Upper lobe of right lung (tissue), 1 donor: ENCODE results near the gene PRB4. TPM values are rescaled to one million over a fixed set of nuclear protein-coding genes. Genes with fewer than 3 reads are reported as not detected.

Experiments used
- ATAC-seq: fragments of 200-7000 bp; cut with Tn5 transposase; one replicate; pipeline ENCODE4 v1.9.1; 2020; ENCODE audit warnings: mild to moderate bottlenecking, moderate library complexity
- DNase-seq: peaks from one replicate; pipeline ENCODE4 v3.0.0-alpha.2; 2020
- H3K27ac ChIP-seq: fragments of 200-600 bp; one replicate; pipeline ENCODE4 v1.8.0; 2022
- H3K27me3 ChIP-seq: fragments of 200-600 bp; one replicate; pipeline ENCODE4 v1.8.0; 2022; ENCODE audit warnings: mild to moderate bottlenecking
- H3K36me3 ChIP-seq: fragments of 200-600 bp; one replicate; pipeline ENCODE4 v1.8.0; 2022
- H3K4me1 ChIP-seq: fragments of 200-600 bp; one replicate; pipeline ENCODE4 v1.8.0; 2022
- H3K4me3 ChIP-seq: fragments of 200-600 bp; one replicate; pipeline ENCODE4 v1.8.0; 2022; ENCODE audit warnings: mild to moderate bottlenecking
- H3K9me3 ChIP-seq: fragments of 200-600 bp; one replicate; pipeline ENCODE4 v1.8.0; 2022
- intact Hi-C: fragments of 100-400 bp; cut with DNase I; formaldehyde crosslinking; loops from one replicate; pipeline ENCODE4 v1.11.0; 2022
- total RNA-seq: library from RNA; stranded (reverse); fragmentation: NEBNext Ultra II Directional; extraction: Animal tissue kit (Norgen Biotek cat#: 25700); gene quantifications from one replicate; pipeline ENCODE4 v1.2.1, GENCODE V29; 2021
- TF ChIP-seq, protein P1 (sequence below): fragments of 200-600 bp; IDR thresholded peaks from one replicate; pipeline ENCODE4 v1.8.0; 2022; ENCODE audit warnings: antibody characterized with exemption
- donor health status: DM: no; HTN: yes; CAD: no; lungs with severe emphysema.

Gene PRB4
- total RNA-seq, 1 donor from 2014 or later, result not detected

DNA sequence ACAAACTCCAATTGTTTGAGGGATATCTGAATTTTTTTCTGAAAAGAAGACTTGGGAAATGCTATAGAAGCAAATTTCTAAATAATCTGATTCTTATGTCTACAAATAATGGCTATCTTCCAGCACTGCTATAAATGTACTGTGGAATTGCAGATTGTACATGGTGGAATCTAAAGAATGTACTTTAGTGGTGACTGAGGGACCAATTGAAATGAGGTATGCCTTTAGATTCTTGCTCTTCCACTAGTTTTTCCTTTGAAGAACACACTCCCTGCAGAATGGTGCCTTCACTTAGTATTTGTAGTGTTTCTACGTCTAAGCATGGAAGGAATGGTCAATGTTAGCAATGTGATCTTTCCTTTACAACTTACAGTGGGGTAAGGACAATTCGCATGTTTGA lies 11.7 kb upstream of the PRB4 start:
- no peaks in the 10 kb centered on the region for H3K4me1 ChIP-seq
- TF ChIP-seq, protein P1, sequence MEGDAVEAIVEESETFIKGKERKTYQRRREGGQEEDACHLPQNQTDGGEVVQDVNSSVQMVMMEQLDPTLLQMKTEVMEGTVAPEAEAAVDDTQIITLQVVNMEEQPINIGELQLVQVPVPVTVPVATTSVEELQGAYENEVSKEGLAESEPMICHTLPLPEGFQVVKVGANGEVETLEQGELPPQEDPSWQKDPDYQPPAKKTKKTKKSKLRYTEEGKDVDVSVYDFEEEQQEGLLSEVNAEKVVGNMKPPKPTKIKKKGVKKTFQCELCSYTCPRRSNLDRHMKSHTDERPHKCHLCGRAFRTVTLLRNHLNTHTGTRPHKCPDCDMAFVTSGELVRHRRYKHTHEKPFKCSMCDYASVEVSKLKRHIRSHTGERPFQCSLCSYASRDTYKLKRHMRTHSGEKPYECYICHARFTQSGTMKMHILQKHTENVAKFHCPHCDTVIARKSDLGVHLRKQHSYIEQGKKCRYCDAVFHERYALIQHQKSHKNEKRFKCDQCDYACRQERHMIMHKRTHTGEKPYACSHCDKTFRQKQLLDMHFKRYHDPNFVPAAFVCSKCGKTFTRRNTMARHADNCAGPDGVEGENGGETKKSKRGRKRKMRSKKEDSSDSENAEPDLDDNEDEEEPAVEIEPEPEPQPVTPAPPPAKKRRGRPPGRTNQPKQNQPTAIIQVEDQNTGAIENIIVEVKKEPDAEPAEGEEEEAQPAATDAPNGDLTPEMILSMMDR, result no peak
- no peaks in the 10 kb centered on the region for H3K36me3 ChIP-seq
- DNase-seq, result no peak
- H3K4me3 ChIP-seq, result no peak overlapping the region
- intact Hi-C loops, result no loop called here
- ATAC-seq, result no peak
- H3K9me3 ChIP-seq, result peaks cover 4% of the 10 kb centered on the region
- H3K27ac ChIP-seq, result no peak overlapping the region
- H3K27me3 ChIP-seq, result no peaks in the 10 kb centered on the region

DNA sequence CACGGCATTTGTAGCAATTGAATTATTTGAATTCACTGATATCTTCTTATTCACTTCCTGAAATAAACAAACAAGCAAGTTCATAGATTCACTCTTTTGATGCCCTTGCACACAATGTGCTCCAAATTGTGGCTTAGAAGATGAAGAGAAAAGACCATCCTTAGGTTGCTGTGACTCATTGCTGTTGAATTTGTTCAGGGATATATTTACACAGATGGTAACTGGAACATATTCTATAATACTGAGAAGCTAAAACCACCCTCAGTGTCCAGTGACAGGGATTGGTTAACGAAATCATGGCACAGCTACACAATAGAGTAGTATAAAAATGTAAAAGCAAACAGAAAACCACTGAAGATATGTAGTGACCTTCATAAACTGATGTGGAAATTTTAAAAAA lies 3.1 kb downstream of the PRB4 start:
- Histone ChIP-seq H3K27ac (no peak overlapping the region), H3K4me3 (no peak overlapping the region), H3K27me3 (no peaks in the 10 kb centered on the region), H3K36me3 (no peaks in the 10 kb centered on the region), H3K9me3 (no peaks in the 10 kb centered on the region), H3K4me1 (no peaks in the 10 kb centered on the region)
- DNase-seq, result no peak
- no peak for ATAC-seq
- intact Hi-C loops, result no loop called here
- TF ChIP-seq, protein P1, result no peak

- no peak overlapping the region for H3K27ac ChIP-seq
- ATAC-seq (no peak), DNase-seq (no peak)
- intact Hi-C loops, result no loop called here
- no peaks in the 10 kb centered on the region for H3K4me1 ChIP-seq
- no peaks in the 10 kb centered on the region for H3K9me3 ChIP-seq
- no peak overlapping the region for H3K4me3 ChIP-seq
- no peaks in the 10 kb centered on the region for H3K36me3 ChIP-seq
- H3K27me3 ChIP-seq, result no peaks in the 10 kb centered on the region
- TF ChIP-seq, protein P1, result no peak
Measured at GRCh38 chr12:11273449-11273848, 36.8 kb downstream of the PRB4 start.

GRCh38 chr12:11269607-11270006 lies 40.6 kb downstream of the PRB4 start, which contains the start of gene PRB3:
TSS of gene PRB3 (minus strand) at chr12:11269707. CDS start at chr12:11269669, 38 bp downstream.
- Histone ChIP-seq H3K4me1 (no peaks in the 10 kb centered on the region), H3K36me3 (no peaks in the 10 kb centered on the region), H3K4me3 (no peak within 1 kb of the TSS), H3K27me3 (no peaks in the 10 kb centered on the region), H3K27ac (no peak within 1 kb of the TSS), H3K9me3 (no peaks in the 10 kb centered on the region)
- ATAC-seq, result no peak
- TF ChIP-seq, protein P1, result no peak
- no peak for DNase-seq
- intact Hi-C loops, result no loop called here

DNA sequence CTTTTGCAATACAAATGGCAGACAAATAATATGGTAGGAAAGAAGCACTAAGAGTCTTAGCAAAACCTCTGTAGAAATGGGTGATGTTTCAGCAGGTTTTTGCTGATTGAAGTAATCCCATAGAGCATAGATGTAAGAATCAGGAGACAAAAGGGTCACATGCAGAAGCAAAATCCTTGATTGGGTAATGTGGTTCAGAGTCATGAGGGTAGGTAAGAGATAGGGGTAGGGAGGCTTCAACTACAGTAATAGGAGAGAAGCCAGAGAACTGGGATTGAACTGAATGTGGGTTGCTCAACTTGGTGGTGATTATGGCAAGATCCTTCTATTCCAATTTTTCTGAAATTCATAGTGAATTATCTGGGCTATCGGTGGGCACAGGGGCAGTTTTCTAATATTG lies 45.7 kb downstream of the PRB4 start:
- TF ChIP-seq, protein P1, result no peak
- no peak overlapping the region for H3K27ac ChIP-seq
- no peaks in the 10 kb centered on the region for H3K27me3 ChIP-seq
- H3K4me3 ChIP-seq, result no peak overlapping the region
- DNase-seq (no peak), ATAC-seq (no peak)
- H3K36me3 ChIP-seq, result no peaks in the 10 kb centered on the region
- H3K9me3 ChIP-seq, result peaks cover 3% of the 10 kb centered on the region
- intact Hi-C loops, result no loop called here
- H3K4me1 ChIP-seq, result no peaks in the 10 kb centered on the region

Other genes with a start within 250 kb of the PRB4 start
- gene TAS2R46, start 248.1 kb downstream of the PRB4 start, total RNA-seq, result 1.3 TPM
- not detected for gene TAS2R43, start 218.1 kb downstream of the PRB4 start, total RNA-seq
- gene TAS2R30, start 175.8 kb downstream of the PRB4 start, total RNA-seq, result 2.9 TPM
- 8.6 TPM for gene SMIM10L1, start 139.2 kb downstream of the PRB4 start, total RNA-seq
- gene TAS2R42, start 123.5 kb downstream of the PRB4 start, total RNA-seq, result not detected
- gene PRB3, start 40.7 kb downstream of the PRB4 start, total RNA-seq, result not detected
- not detected for gene PRB2, start 85.1 kb upstream of the PRB4 start, total RNA-seq